GM18498 (cell line): Measurements from ENCODE around the gene TNFAIP2.

Experiments used
- ATAC-seq: cut with Tn5 transposase; IDR thresholded peaks from one replicate; pipeline ENCODE4 v1.9.1; 2021; ENCODE audit warnings: mild to moderate bottlenecking, moderate library complexity; ENCODE audit not compliant: unreplicated experiment

The TNFAIP2 gene

GRCh38 chr14:103133210-103134140 lies 10.2 kb downstream of the TNFAIP2 start:
- ATAC-seq = no peak

- no peak for ATAC-seq
These were observed 11.1 kb downstream of the TNFAIP2 start for GRCh38 chr14:103134405-103134804.

GRCh38 chr14:103134919-103135318 lies 11.7 kb downstream of the TNFAIP2 start:
- ATAC-seq = no peak

GRCh38 chr14:103135333-103136260 lies 12.3 kb downstream of the TNFAIP2 start:
- ATAC-seq = no peak

GRCh38 chr14:103136388-103137271 lies 13.4 kb downstream of the TNFAIP2 start:
- no peak for ATAC-seq

- no peak for ATAC-seq
These were observed 14.5 kb downstream of the TNFAIP2 start for GRCh38 chr14:103137689-103138300.

- ATAC-seq = no peak
These were observed 15.3 kb downstream of the TNFAIP2 start for GRCh38 chr14:103138301-103139131.

DNA sequence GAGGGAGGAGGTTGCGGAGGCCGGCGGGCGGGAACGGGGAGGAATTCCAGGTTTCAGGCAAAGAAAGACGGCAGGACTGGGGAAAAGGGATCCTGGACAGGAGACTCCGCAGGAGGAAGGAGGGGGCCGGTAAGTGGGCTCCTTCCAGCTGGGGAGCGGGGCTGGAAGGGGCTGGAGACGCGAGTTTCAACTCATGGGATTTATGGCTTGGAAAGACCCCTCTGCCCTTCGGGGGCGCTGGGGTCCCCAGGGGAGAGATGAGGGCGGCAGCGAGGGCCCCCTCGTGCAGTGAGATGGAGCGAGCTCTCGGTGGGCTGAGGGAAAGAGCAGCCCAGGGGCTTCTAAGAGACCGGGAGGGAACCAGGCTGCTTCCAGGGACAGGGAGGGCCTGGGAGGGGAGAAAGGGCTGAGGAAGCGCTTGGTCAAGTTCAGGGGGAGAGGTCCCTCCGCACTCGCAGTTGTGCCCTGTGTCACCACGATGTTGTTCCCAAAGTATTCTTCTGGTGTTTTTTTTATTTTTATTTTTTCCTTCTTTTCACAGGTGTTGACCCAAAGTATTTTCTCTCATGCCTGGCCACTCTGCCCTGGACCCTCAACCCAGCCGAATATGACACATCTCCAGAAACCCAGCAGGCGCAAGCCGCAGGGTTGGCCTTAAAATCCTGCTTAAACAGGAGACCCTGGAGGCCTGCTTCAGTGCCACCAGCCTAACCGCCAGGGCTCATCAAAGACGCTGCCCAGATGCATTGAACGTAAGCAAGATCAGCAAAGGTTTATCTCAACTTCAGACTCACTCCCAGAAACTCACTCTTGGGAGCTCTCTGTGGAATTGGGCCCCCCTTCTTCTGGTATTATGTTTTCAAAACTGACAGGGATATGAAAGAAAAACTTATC lies 16.1 kb downstream of the TNFAIP2 start:
- ATAC-seq = no peak

GRCh38 chr14:103140316-103141109 lies 17.3 kb downstream of the TNFAIP2 start:
- peak; percentile 70 for ATAC-seq

- ATAC-seq = no peak
These were observed 18.0 kb downstream of the TNFAIP2 start for GRCh38 chr14:103141117-103141796.

DNA sequence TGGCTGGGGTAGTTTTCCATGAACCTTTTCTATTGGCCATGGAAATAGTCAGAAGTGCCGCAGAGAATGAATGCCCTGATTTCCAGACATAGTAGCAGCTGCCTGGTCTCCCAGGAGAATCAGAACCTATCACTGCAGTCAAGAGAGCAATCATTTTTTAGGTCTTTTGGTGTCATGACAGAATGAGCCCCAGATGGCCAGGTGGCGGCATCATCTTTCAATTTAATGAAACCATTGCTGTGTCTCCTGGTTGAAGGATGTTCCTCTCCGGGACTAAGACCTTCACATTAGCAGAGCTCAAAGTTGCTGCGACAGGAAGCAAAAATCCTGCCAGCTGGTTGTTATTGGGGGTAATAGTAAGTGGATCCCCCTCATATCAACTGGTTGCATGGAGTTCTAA lies 18.8 kb downstream of the TNFAIP2 start:
- no peak for ATAC-seq

DNA sequence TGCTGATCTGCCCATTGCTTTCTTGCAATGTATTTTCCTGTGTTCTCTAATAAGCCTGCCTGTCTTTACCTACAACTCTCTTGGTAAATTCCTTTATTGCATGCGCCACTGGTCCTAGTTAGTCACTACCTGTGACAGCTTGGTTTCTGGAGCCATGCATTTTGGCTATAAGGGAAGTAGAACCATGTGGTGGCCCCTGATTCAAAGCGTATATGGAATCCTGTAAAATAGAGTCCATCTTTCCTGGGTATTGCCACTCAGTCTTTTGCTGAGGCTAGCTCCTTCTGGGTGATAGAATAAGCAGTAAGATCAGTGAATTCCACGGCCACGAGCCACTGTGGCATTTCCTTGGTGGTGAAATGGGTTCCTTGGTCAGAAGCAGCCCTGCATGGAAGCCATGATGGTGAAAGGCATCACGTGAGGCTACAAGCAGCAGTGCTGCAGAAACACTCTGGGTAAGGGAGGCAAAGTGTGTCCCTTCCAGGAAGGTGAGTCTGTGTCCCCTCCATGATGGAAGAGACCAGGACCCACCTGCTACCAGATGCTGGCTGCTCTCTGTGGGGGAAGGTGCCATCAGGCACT lies 19.6 kb downstream of the TNFAIP2 start:
- ATAC-seq = no peak

GRCh38 chr14:103143506-103143905 lies 20.2 kb downstream of the TNFAIP2 start:
- no peak for ATAC-seq

DNA sequence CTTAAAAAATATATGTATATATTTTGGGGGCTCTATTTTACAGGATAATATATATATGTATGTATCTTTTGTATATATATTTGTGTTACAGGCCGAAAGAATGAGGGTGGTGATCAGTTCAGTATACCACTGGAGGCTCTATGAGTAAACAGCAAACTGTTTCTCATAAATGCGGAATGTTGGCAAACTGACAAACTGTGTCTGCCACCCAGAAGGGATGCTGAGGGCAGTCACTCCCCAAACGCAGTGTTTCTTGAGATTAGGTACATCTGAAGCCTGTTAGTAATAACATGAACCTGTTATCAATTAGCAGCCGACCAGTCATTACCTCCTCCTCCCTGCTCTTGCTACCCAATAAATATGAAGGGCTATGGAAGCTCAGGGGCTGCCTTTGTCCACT lies 20.8 kb downstream of the TNFAIP2 start:
- ATAC-seq = no peak

DNA sequence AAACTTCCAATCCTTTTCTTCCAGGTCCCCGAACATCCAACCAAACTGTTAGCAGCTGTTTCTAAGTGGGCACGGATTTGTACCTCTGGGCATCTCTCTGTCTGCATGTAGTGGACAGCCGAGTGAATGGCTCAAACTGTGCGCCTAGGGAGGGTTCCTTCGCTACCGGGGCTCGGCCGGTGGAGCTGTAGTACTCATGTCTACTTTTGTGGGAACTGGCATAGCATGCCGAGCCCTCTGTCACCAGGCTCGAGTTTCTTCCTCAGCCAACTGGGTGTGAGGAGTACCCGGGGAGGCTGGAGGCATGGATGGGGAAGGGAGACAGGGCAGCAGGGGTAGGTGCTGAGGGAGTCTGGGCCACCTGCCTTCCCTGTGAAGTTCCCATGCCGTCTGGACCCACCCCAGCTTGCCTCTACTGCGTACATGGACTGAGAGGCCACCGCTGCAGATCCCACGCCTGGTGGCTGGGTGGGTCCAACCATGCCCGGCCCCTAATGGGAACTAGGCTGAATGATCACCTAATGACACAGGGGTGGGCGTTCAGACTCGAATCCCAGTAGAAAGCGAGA lies 23.0 kb downstream of the TNFAIP2 start:
- no peak for ATAC-seq
